ENCODE data around the gene GSTM1.

- TF ChIP-seq CTCF (IDR thresholded peaks at IDR 0.05) (no peak), EZH2 (IDR thresholded peaks at IDR 0.05) (no peak), EZH2phosphoT487 (IDR thresholded peaks at IDR 0.05) (no peak)
Observed at GRCh38 chr1:109639063-109639840, 48.4 kb upstream of the GSTM1 start.

Measured in neural progenitor cell (in vitro differentiated cells).